WTC11 (cell line): Measurements from ENCODE around the gene TMPRSS11B.

Experiments used
- CTCF ChIP-seq: fragments of 200-600 bp; IDR thresholded peaks from 2 replicates; pipeline ENCODE4 v1.8.0; 2022; ENCODE audit warnings: antibody characterized with exemption
- E2F5 ChIP-seq: sonication (generic); formaldehyde crosslinking; IDR thresholded peaks from 2 replicates; pipeline ENCODE4 v1.8.1; 2022; ENCODE audit warnings: mild to moderate bottlenecking, moderate library complexity, missing genetic modification reagents
- HMGA2 ChIP-seq: fragments of 250-450 bp; sonication (Bioruptor Pico); IDR thresholded peaks from 2 replicates; pipeline ENCODE4 v1.4.0; 2021; ENCODE audit warnings: mild to moderate bottlenecking, moderate library complexity
- MAX ChIP-seq: sonication (generic); formaldehyde crosslinking; IDR thresholded peaks from 2 replicates; pipeline ENCODE4 v1.8.0; 2022; ENCODE audit warnings: mild to moderate bottlenecking, missing genetic modification reagents
- NR2C2 ChIP-seq: sonication (generic); formaldehyde crosslinking; IDR thresholded peaks from 2 replicates; pipeline ENCODE4 v1.8.0; 2022; ENCODE audit warnings: mild to moderate bottlenecking, missing genetic modification reagents
- NR3C1 ChIP-seq: sonication (generic); formaldehyde crosslinking; conservative IDR thresholded peaks from 2 replicates; pipeline ENCODE4 v1.8.1; 2023; ENCODE audit warnings: low read depth, mild to moderate bottlenecking, missing genetic modification reagents
- STAT6 ChIP-seq: sonication (generic); formaldehyde crosslinking; conservative IDR thresholded peaks from 2 replicates; pipeline ENCODE4 v1.8.1; 2023; ENCODE audit warnings: mild to moderate bottlenecking, low read depth, missing genetic modification reagents, moderate library complexity
- TEAD1 ChIP-seq: sonication (generic); formaldehyde crosslinking; IDR thresholded peaks from 2 replicates; pipeline ENCODE4 v1.8.0; 2022; ENCODE audit warnings: mild to moderate bottlenecking, missing genetic modification reagents
- TEAD4 ChIP-seq: sonication (generic); formaldehyde crosslinking; IDR thresholded peaks from 2 replicates; pipeline ENCODE4 v1.8.0; 2022; ENCODE audit warnings: mild to moderate bottlenecking, missing genetic modification reagents
- TP53 ChIP-seq: sonication (generic); formaldehyde crosslinking; IDR thresholded peaks from 2 replicates; pipeline ENCODE4 v1.8.1; 2023; ENCODE audit warnings: mild to moderate bottlenecking, missing genetic modification reagents
- USF1 ChIP-seq: sonication (generic); formaldehyde crosslinking; IDR thresholded peaks from 2 replicates; pipeline ENCODE4 v1.8.0; 2022; ENCODE audit warnings: mild to moderate bottlenecking, missing genetic modification reagents
- USF2 ChIP-seq: sonication (generic); formaldehyde crosslinking; IDR thresholded peaks from 2 replicates; pipeline ENCODE4 v1.8.1; 2023; ENCODE audit warnings: mild to moderate bottlenecking, missing genetic modification reagents, moderate library complexity
- ZNF263 ChIP-seq: sonication (generic); formaldehyde crosslinking; IDR thresholded peaks from 2 replicates; pipeline ENCODE4 v1.8.1; 2022; ENCODE audit warnings: low read depth, mild to moderate bottlenecking, moderate library complexity, missing genetic modification reagents

- no peak for TF ChIP-seq MAX (CRISPR knock-in tag)
- TF ChIP-seq CTCF = no peak
- no peak for TF ChIP-seq USF1 (CRISPR knock-in tag)
- TF ChIP-seq NR3C1 (CRISPR knock-in tag) = no peak
- no peak for TF ChIP-seq NR2C2 (CRISPR knock-in tag)
- no peak for TF ChIP-seq HMGA2
- TF ChIP-seq USF2 = no peak
- TF ChIP-seq E2F5 (CRISPR knock-in tag) = no peak
- no peak for TF ChIP-seq STAT6 (CRISPR knock-in tag)
- TF ChIP-seq TP53 = no peak
- TF ChIP-seq TEAD4 = no peak
- TF ChIP-seq ZNF263 (CRISPR knock-in tag) = no peak
- TF ChIP-seq TEAD1 = no peak
Observed at GRCh38 chr4:68267433-68267944, 22.0 kb upstream of the TMPRSS11B start.
